Gastroesophageal sphincter (tissue), 4 donors: ENCODE measurements around the gene SLC6A4. TPM values are rescaled to one million over a fixed set of nuclear protein-coding genes. Genes with fewer than 3 reads are reported as not detected.

Experiments used
- ATAC-seq: fragments of 150-250 bp; one replicate; pipeline ENCODE4 v1.9.1; 2016; ENCODE audit warnings: mild to moderate bottlenecking, moderate library complexity
- H3K27ac ChIP-seq, 4 donors: fragments of 200-600 bp; sonication (generic) in 3 of 4; 1 replicate in 3 of 4; 2 replicates in 1 of 4; pipeline ENCODE4 v1.5.1; 2016 to 2019
- H3K27me3 ChIP-seq: fragments of 200-600 bp; sonication (generic); one replicate; pipeline ENCODE4 v1.5.1; 2019
- H3K36me3 ChIP-seq, 2 donors: fragments of 200-600 bp; sonication (generic); one replicate each; pipeline ENCODE4 v1.5.1; 2019; ENCODE audit warnings: control low read depth in 1 of 2
- H3K4me1 ChIP-seq, 3 donors: fragments of 200-600 bp; sonication (generic); 1 replicate in 2 of 3; 2 replicates in 1 of 3; pipeline ENCODE4 v1.5.1; 2016 to 2019; ENCODE audit warnings: control low read depth in 2 of 3
- H3K4me3 ChIP-seq, 2 donors: fragments of 200-600 bp; sonication (generic); one replicate each; pipeline ENCODE4 v1.5.1; 2019; ENCODE audit warnings: mild to moderate bottlenecking in 1 of 2, moderate library complexity in 1 of 2
- H3K9me3 ChIP-seq, 3 donors: fragments of 200-600 bp; sonication (generic); one replicate each; pipeline ENCODE4 v1.5.1; 2017 to 2019; ENCODE audit warnings: control low read depth in 2 of 3
- CTCF ChIP-seq, 4 experiments: fragments of 200-600 bp in 2 of 4; fragments of 450-650 bp in 2 of 4; sonication (generic) in 1 of 4; IDR thresholded peaks; one replicate each; pipeline ENCODE4 v1.5.1; 2017 to 2019; ENCODE audit warnings: antibody characterized with exemption in 4 of 4, mild to moderate bottlenecking in 2 of 4, moderate library complexity in 2 of 4
- EP300 ChIP-seq: sonication (generic); formaldehyde crosslinking; IDR thresholded peaks from one replicate; pipeline ENCODE4 v1.6.1; 2017; ENCODE audit warnings: antibody characterized with exemption, mild to moderate bottlenecking
- POLR2A ChIP-seq, 2 donors: fragments of 450-650 bp; IDR thresholded peaks; one replicate each; pipeline ENCODE4 v1.6.1; 2017; ENCODE audit warnings: antibody characterized with exemption in 2 of 2, mild to moderate bottlenecking in 2 of 2, moderate library complexity in 1 of 2
- POLR2AphosphoS5 ChIP-seq: sonication (generic); formaldehyde crosslinking; IDR thresholded peaks from one replicate; pipeline ENCODE4 v1.6.1; 2017; ENCODE audit warnings: antibody characterized with exemption
- WGBS, 2 donors: methylation state at CpG; one replicate each; pipeline ENCODE4 v1.1.5; 2018; ENCODE audit warnings: low coverage in 1 of 2; 5-methylcytosine and 5-hydroxymethylcytosine counted together
- total RNA-seq, 4 donors: library from RNA; depleted of rRNA; stranded (reverse); fragments of >200 nt; gene quantifications; one replicate each; pipeline ENCODE4 v1.1.0, GENCODE V29; 2016

SLC6A4 gene
- total RNA-seq, 4 donors from 2014 or later, result under 0.01 to 0.22 (median 0.09) TPM

- H3K27ac ChIP-seq, result no peak overlapping the region
- H3K36me3 ChIP-seq, result peaks cover 0 to 29% of the 10 kb centered on the region in 2 donors
- TF ChIP-seq EP300 (no peak), POLR2A (IDR thresholded peaks at IDR 0.05) (no peak), CTCF (IDR thresholded peaks at IDR 0.05) (no peak), POLR2AphosphoS5 (no peak)
- no peaks in the 10 kb centered on the region for H3K27me3 ChIP-seq
- H3K4me3 ChIP-seq, result no peak overlapping the region
- ATAC-seq, result no peak
- peaks cover 0 to 4% (median 0%) of the 10 kb centered on the region in 3 donors for H3K4me1 ChIP-seq
- no peaks in the 10 kb centered on the region for H3K9me3 ChIP-seq
Measured at GRCh38 chr17:30170415-30170987, 65.0 kb downstream of the SLC6A4 start.

DNA sequence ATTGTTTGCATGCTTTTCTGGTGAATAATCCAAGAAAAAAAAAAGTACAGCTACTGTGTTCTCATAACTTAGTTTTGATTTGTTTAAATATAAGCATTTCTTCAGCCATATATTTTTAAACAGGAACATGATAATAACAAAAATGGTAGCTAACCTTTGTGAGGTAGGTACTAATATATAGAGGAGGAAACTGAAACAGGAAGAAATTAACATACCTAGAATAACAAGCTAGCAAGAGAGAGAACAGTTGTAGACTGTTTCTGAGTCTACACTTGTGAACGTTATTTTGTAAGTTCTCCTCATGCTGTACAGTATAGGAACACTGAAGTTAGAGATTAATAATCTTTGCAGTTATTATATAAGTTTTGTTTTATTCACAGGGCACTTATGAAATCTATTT is 69.5 kb downstream of the SLC6A4 start:
- ATAC-seq, result no peak
- no peak for TF ChIP-seq EP300
- no peak for TF ChIP-seq CTCF (IDR thresholded peaks at IDR 0.05)
- no peak for TF ChIP-seq POLR2A (IDR thresholded peaks at IDR 0.05)
- TF ChIP-seq POLR2AphosphoS5, result no peak
- Histone ChIP-seq H3K4me1 (peaks cover 5 to 25% (median 5%) of the 10 kb centered on the region in 3 donors), H3K4me3 (no peak overlapping the region), H3K36me3 (peaks cover 0 to 11% of the 10 kb centered on the region in 2 donors), H3K27ac (no peak overlapping the region), H3K27me3 (no peaks in the 10 kb centered on the region), H3K9me3 (no peaks in the 10 kb centered on the region)
- WGBS, 2 donors, result 54% methylated on average over 1 of the region's 1 CpG

DNA sequence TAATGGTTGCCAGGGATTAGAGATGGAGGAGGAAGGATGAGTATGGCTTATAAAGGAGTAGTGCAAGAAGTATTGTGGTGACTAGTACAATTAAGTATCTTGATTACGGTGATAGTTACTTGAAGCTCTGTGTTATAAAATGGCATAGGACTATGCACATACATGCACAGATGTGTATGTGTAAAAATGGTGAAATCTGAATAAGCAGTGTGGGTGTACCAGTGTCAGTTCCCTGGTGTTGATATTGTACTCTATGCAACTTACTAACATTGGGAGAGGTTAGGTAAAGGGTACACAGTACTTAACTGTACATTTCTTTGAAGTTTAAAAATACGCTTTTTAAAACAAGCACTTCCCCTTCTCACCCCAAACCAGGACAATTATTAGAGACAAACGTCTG is 70.3 kb downstream of the SLC6A4 start:
- Histone ChIP-seq H3K27me3 (no peaks in the 10 kb centered on the region), H3K27ac (no peak overlapping the region), H3K4me3 (no peak overlapping the region), H3K9me3 (no peaks in the 10 kb centered on the region), H3K36me3 (peaks cover 0 to 11% of the 10 kb centered on the region in 2 donors), H3K4me1 (peaks cover 8 to 29% (median 8%) of the 10 kb centered on the region in 3 donors)
- ATAC-seq, result no peak
- WGBS, 2 donors, result 76 to 80% methylated on average over 3 of the region's 3 CpGs
- TF ChIP-seq CTCF (IDR thresholded peaks at IDR 0.05) (no peak), POLR2AphosphoS5 (no peak), EP300 (no peak), POLR2A (IDR thresholded peaks at IDR 0.05) (no peak)

DNA sequence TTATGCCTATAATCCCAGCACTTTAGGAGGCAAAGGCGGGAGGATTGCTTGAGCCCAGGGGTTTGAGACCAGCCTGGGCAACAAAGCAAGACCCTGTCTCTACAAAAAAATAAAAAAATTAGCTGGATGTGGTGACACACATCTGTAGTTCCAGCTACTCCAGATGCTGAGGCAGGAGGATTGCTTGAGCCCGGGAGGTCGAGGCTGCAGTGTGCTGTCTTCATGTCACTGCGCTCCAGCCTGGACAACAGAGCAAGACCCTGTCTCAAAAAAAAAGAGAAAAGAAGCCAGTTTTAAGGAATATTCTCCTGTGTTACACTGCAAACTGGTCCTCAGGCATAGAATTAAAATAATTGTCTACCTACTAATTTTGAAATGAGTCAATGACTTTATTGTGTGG is 71.0 kb downstream of the SLC6A4 start:
- ATAC-seq, result no peak
- TF ChIP-seq POLR2AphosphoS5 (no peak), EP300 (no peak), POLR2A (IDR thresholded peaks at IDR 0.05) (no peak), CTCF (IDR thresholded peaks at IDR 0.05) (no peak)
- Histone ChIP-seq H3K9me3 (peaks cover 0 to 4% (median 0%) of the 10 kb centered on the region in 3 donors), H3K4me3 (no peak overlapping the region), H3K27ac (no peak overlapping the region), H3K4me1 (peaks cover 8 to 29% (median 8%) of the 10 kb centered on the region in 3 donors), H3K36me3 (peaks cover 0 to 15% of the 10 kb centered on the region in 2 donors), H3K27me3 (no peaks in the 10 kb centered on the region)
- 100% methylated on average over 2 to 4 of the region's 4 CpGs for WGBS, 2 donors

DNA sequence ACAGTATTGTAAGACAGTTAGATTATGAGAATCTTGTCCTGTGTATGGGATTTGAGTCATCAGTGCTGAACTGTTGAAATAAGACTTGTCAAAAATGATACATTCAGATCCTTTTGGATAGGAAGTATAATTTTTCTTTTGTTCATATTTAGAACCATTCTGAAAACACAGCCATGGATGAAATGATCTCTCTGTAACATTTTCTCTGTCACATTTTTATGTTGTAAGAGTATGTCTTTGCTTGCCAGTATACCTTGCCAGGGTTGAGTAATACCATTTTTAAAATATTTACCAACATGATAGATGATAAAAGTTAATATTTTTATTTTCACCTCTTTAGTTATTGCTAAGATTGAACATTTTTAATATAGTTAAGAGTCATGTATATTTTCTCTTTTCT is 73.9 kb downstream of the SLC6A4 start:
- no peak overlapping the region for H3K4me3 ChIP-seq
- peak; percentile 82 for ATAC-seq
- H3K27ac ChIP-seq, result peak overlapping the region in 3 of 4 donors; percentile 14 to 65 (median 50)
- TF ChIP-seq POLR2AphosphoS5 (peak; percentile 26), CTCF (IDR thresholded peaks at IDR 0.05) (no peak), EP300 (no peak)
- H3K36me3 ChIP-seq, result peaks cover 0 to 15% of the 10 kb centered on the region in 2 donors
- H3K27me3 ChIP-seq, result no peaks in the 10 kb centered on the region
- H3K9me3 ChIP-seq, result peaks cover 0 to 14% (median 0%) of the 10 kb centered on the region in 3 donors
- peaks cover 8 to 29% (median 8%) of the 10 kb centered on the region in 3 donors for H3K4me1 ChIP-seq
